Left colon (tissue), 2 donors: ENCODE results near the gene TMIE. TPM values are rescaled to one million over a fixed set of nuclear protein-coding genes. Genes with fewer than 3 reads are reported as not detected.
A peak's percentile ranks its signal among the peaks of the same experiment; 100 is the strongest.

Experiments
- ATAC-seq: fragments of 200-7000 bp; cut with Tn5 transposase; one replicate; pipeline ENCODE4 v1.9.1; 2020; ENCODE audit warnings: mild to moderate bottlenecking, moderate library complexity
- DNase-seq, 2 donors: peaks; one replicate each; pipeline ENCODE4 v3.0.0-alpha.2; 2020
- intact Hi-C, 2 donors: fragments of 100-400 bp; cut with DNase I in 1 of 2; cut with micrococcal nuclease in 1 of 2; formaldehyde crosslinking; loops; one replicate each; pipeline versions ENCODE4 v1.11.2 to v1.14.0; 2022; cut with DNase I, micrococcal nuclease
- long read RNA-seq: library from polyadenylated mRNA; unstranded; transcript quantifications from one replicate; pipeline ENCODE4 v2.0.0, GENCODE V29; 2021
- total RNA-seq, 2 donors: library from RNA; stranded (reverse); fragmentation: NEBNext Ultra II Directional; extraction: Animal tissue kit (Norgen Biotek cat#: 25700); gene quantifications; one replicate each; pipeline ENCODE4 v1.2.1, GENCODE V29; 2021
- donor health status: DM: no; HTN: no; CAD: no.
- donor health status: DM: yes; HTN: yes; CAD: no.

The TMIE gene
- total RNA-seq = under 1 TPM in 1 of 2 donors, not detected in 1; 0.17 TPM
- long read RNA-seq = 0 reads

GRCh38 chr3:46701181-46701939 is at the start of gene TMIE:
TMIE (plus strand) TSS chr3:46701392; CDS start chr3:46701488, 96 bp downstream.
- DNase-seq (no peak), ATAC-seq (no peak)
- intact Hi-C loops = loop anchor here in 1 of 2 donors (10.0 kb wide), 1 partner anchor 203 kb away; no protein-coding TSS in a partner anchor

- intact Hi-C loops = no loop called here
- DNase-seq (no peak), ATAC-seq (no peak)
Observed at GRCh38 chr3:46655271-46655670, 45.9 kb upstream of the TMIE start.

GRCh38 chr3:46656778-46657556 is 44.2 kb upstream of the TMIE start:
- intact Hi-C loops = no loop called here
- ATAC-seq (peak; percentile 43), DNase-seq (no peak)

GRCh38 chr3:46659285-46659684 is 41.9 kb upstream of the TMIE start:
- DNase-seq (no peak), ATAC-seq (no peak)
- intact Hi-C loops = no loop called here

GRCh38 chr3:46660003-46660402 is 41.2 kb upstream of the TMIE start:
- DNase-seq (no peak), ATAC-seq (no peak)
- intact Hi-C loops = no loop called here

GRCh38 chr3:46660543-46661523 is 40.4 kb upstream of the TMIE start:
- DNase-seq = peak in 1 of 2 donors; percentile 16
- intact Hi-C loops = no loop called here
- ATAC-seq = no peak

GRCh38 chr3:46661776-46662766 is 39.1 kb upstream of the TMIE start:
- ATAC-seq (no peak), DNase-seq (no peak)
- intact Hi-C loops = no loop called here

- intact Hi-C loops = no loop called here
- DNase-seq (peak; percentile 26 to 30), ATAC-seq (no peak)
Observed at GRCh38 chr3:46662771-46663551, 38.2 kb upstream of the TMIE start.

- DNase-seq (peak in 1 of 2 donors; percentile 26), ATAC-seq (peak; percentile 63)
Observed at GRCh38 chr3:46663591-46664135, 37.5 kb upstream of the TMIE start.

GRCh38 chr3:46664188-46664970 is 36.8 kb upstream of the TMIE start:
- ATAC-seq = no peak
- intact Hi-C loops = no loop called here
- no peak for DNase-seq

More at GRCh38 chr3:46663591-46664135, 37.5 kb upstream of the TMIE start:
- intact Hi-C loops = no loop called here

- no peak for DNase-seq
- ATAC-seq = no peak
- intact Hi-C loops = no loop called here
Observed at GRCh38 chr3:46664971-46665762, 36.0 kb upstream of the TMIE start.

- no peak for DNase-seq
- no peak for ATAC-seq
- intact Hi-C loops = no loop called here
Observed at GRCh38 chr3:46665763-46666452, 35.3 kb upstream of the TMIE start.

- no peak for ATAC-seq
- intact Hi-C loops = no loop called here
- peak in 1 of 2 donors; percentile 27 for DNase-seq
Observed at GRCh38 chr3:46666453-46666845, 34.7 kb upstream of the TMIE start.

GRCh38 chr3:46667061-46667621 is 34.1 kb upstream of the TMIE start:
- ATAC-seq = no peak
- intact Hi-C loops = no loop called here
- DNase-seq = peak in 1 of 2 donors; percentile 19
